ENCODE data around the gene CSAD.

DNA sequence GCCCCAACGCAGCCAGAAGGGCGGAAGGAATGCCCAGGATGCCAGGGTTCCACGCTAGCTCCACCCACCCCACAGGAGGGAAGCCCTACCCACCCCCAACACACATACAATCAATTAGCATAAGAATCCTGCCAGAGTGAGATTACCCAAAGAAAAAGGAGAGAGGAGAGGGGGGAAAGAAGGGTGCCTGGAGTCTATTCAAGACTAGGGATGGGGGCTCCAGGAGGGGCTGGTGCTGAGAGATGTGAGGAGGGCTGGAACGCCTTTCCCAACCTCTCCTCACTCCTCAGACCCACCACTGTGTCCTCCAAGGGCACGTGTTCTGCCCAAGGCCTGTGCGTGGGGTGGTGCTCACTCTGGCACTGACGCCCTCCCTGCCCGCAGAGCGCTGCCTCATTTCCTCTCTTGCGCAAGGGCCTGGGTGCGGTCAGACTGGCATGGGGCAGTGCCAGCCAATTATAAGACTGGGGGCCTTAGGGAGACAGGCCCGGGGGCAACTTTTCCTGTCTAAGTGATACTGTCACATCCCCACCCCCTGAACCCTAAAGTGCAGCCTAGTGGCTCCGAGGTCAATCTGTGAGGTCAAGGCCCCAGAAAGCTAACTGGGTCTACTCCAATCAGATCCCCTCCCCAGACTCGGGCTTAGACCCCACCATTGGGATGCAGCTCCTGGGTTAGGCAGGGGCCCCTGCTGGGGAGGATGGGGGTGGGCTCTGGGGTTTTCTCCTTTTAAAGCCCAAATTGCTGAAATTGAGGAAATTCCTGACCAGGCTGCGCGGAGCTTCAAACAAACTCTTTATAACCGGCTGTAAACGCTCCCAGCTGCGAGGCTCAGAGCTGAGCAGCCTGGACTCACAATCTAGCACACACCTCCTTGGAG is 36.6 kb upstream of the CSAD start:
- TF ChIP-seq, protein P1, sequence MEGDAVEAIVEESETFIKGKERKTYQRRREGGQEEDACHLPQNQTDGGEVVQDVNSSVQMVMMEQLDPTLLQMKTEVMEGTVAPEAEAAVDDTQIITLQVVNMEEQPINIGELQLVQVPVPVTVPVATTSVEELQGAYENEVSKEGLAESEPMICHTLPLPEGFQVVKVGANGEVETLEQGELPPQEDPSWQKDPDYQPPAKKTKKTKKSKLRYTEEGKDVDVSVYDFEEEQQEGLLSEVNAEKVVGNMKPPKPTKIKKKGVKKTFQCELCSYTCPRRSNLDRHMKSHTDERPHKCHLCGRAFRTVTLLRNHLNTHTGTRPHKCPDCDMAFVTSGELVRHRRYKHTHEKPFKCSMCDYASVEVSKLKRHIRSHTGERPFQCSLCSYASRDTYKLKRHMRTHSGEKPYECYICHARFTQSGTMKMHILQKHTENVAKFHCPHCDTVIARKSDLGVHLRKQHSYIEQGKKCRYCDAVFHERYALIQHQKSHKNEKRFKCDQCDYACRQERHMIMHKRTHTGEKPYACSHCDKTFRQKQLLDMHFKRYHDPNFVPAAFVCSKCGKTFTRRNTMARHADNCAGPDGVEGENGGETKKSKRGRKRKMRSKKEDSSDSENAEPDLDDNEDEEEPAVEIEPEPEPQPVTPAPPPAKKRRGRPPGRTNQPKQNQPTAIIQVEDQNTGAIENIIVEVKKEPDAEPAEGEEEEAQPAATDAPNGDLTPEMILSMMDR (conservative IDR thresholded peaks at IDR 0.05) = no peak
- TF ChIP-seq EZH2 (IDR thresholded peaks at IDR 0.05; ENCODE audit: low read depth) = no peak
